ENCODE data around the gene STXBP5.

Gene STXBP5

GRCh38 chr6:147347179-147347881 lies 143.1 kb downstream of the STXBP5 start:
- Histone ChIP-seq H3K79me2 (ENCODE audit: control insufficient read depth, low read length) (no peaks in the 10 kb centered on the region), H3K9me2 (replicated peaks; ENCODE audit: control insufficient read depth, low read length) (no peaks in the 10 kb centered on the region), H4K20me1 (ENCODE audit: control insufficient read depth, insufficient read depth, low read depth, low read length) (no peaks in the 10 kb centered on the region), H3K9me3 (ENCODE audit: control insufficient read depth, insufficient read depth, low read length) (no peaks in the 10 kb centered on the region), H3K36me3 (ENCODE audit: control insufficient read depth, low read length) (no peaks in the 10 kb centered on the region), H3K4me3 (ENCODE audit: low read length) (no peak overlapping the region), H3K27ac (ENCODE audit: low read depth, low read length) (no peak overlapping the region), H3K4me1 (ENCODE audit: control insufficient read depth, low read length) (no peaks in the 10 kb centered on the region), H3F3A (ENCODE audit: control insufficient read depth, insufficient read depth) (no peaks in the 10 kb centered on the region), H3K4me2 (ENCODE audit: low read length) (no peak overlapping the region), H3K27me3 (ENCODE audit: control insufficient read depth, low read length) (no peaks in the 10 kb centered on the region)
- TF ChIP-seq EZH2phosphoT487 (IDR thresholded peaks at IDR 0.05; ENCODE audit: borderline replicate concordance, low read length) (no peak), CTCF (IDR thresholded peaks at IDR 0.05; ENCODE audit: low read depth, low read length, poor library complexity, severe bottlenecking) (no peak)

- no peaks in the 10 kb centered on the region for H3K79me2 ChIP-seq (ENCODE audit: control insufficient read depth, low read length)
- no peaks in the 10 kb centered on the region for H3K36me3 ChIP-seq (ENCODE audit: control insufficient read depth, low read length)
- H3K27me3 ChIP-seq (ENCODE audit: control insufficient read depth, low read length): no peaks in the 10 kb centered on the region
- no peak overlapping the region for H3K27ac ChIP-seq (ENCODE audit: low read depth, low read length)
- no peak for TF ChIP-seq EZH2phosphoT487 (IDR thresholded peaks at IDR 0.05; ENCODE audit: borderline replicate concordance, low read length)
- no peak for TF ChIP-seq CTCF (IDR thresholded peaks at IDR 0.05; ENCODE audit: low read depth, low read length, poor library complexity, severe bottlenecking)
- no peaks in the 10 kb centered on the region for H3K4me1 ChIP-seq (ENCODE audit: control insufficient read depth, low read length)
- no peaks in the 10 kb centered on the region for H3F3A ChIP-seq (ENCODE audit: control insufficient read depth, insufficient read depth)
- H3K9me2 ChIP-seq (replicated peaks; ENCODE audit: control insufficient read depth, low read length): no peaks in the 10 kb centered on the region
- no peaks in the 10 kb centered on the region for H3K9me3 ChIP-seq (ENCODE audit: control insufficient read depth, insufficient read depth, low read length)
- no peak overlapping the region for H3K4me3 ChIP-seq (ENCODE audit: low read length)
- H4K20me1 ChIP-seq (ENCODE audit: control insufficient read depth, insufficient read depth, low read depth, low read length): no peaks in the 10 kb centered on the region
- no peak overlapping the region for H3K4me2 ChIP-seq (ENCODE audit: low read length)
Measured at GRCh38 chr6:147347882-147348575, 143.8 kb downstream of the STXBP5 start.

GRCh38 chr6:147361311-147361981 lies 157.2 kb downstream of the STXBP5 start:
- Histone ChIP-seq H3K36me3 (ENCODE audit: control insufficient read depth, low read length) (peaks cover 3% of the 10 kb centered on the region; the same call in 1 of the 2 replicates), H3K4me1 (ENCODE audit: control insufficient read depth, low read length) (no peaks in the 10 kb centered on the region), H4K20me1 (ENCODE audit: control insufficient read depth, insufficient read depth, low read depth, low read length) (no peaks in the 10 kb centered on the region)

More at GRCh38 chr6:147361311-147361981, 157.2 kb downstream of the STXBP5 start:
- H3K4me2 ChIP-seq (ENCODE audit: low read length): no peak overlapping the region
- no peak overlapping the region for H3K27ac ChIP-seq (ENCODE audit: low read depth, low read length)
- no peaks in the 10 kb centered on the region for H3F3A ChIP-seq (ENCODE audit: control insufficient read depth, insufficient read depth)
- no peak overlapping the region for H3K4me3 ChIP-seq (ENCODE audit: low read length)
- H3K9me3 ChIP-seq (ENCODE audit: control insufficient read depth, insufficient read depth, low read length): no peaks in the 10 kb centered on the region
- no peak for TF ChIP-seq EZH2phosphoT487 (IDR thresholded peaks at IDR 0.05; ENCODE audit: borderline replicate concordance, low read length)
- TF ChIP-seq CTCF (IDR thresholded peaks at IDR 0.05; ENCODE audit: low read depth, low read length, poor library complexity, severe bottlenecking): no peak
- H3K79me2 ChIP-seq (ENCODE audit: control insufficient read depth, low read length): no peaks in the 10 kb centered on the region
- H3K27me3 ChIP-seq (ENCODE audit: control insufficient read depth, low read length): no peaks in the 10 kb centered on the region
- no peaks in the 10 kb centered on the region for H3K9me2 ChIP-seq (replicated peaks; ENCODE audit: control insufficient read depth, low read length)

All from DOHH2 (cell line).